Neural cell (in vitro differentiated cells): ENCODE data around the gene EYS.

Experiments used
- EZH2 ChIP-seq: fragments of 200-600, 300-800 bp; shearing (Covaris generic), sonication (generic); IDR thresholded peaks from 2 replicates; pipeline ENCODE4 v1.6.1; 2014; ENCODE audit warnings: antibody characterized with exemption, low read length, borderline replicate concordance, mild to moderate bottlenecking; ENCODE audit not compliant: insufficient read depth, poor library complexity, severe bottlenecking
- POLR2AphosphoS5 ChIP-seq: IDR thresholded peaks from 2 replicates; pipeline ENCODE4 v1.6.1; 2012
- TAF1 ChIP-seq: IDR thresholded peaks from 2 replicates; pipeline ENCODE4 v1.6.1; 2012; ENCODE audit warnings: low read depth
- TF ChIP-seq, protein P1 (sequence below): fragments of 450-650 bp; IDR thresholded peaks from 2 replicates; pipeline ENCODE4 v1.5.1; 2014; ENCODE audit warnings: antibody characterized with exemption, mild to moderate bottlenecking, moderate library complexity; ENCODE audit not compliant: poor library complexity, severe bottlenecking

DNA sequence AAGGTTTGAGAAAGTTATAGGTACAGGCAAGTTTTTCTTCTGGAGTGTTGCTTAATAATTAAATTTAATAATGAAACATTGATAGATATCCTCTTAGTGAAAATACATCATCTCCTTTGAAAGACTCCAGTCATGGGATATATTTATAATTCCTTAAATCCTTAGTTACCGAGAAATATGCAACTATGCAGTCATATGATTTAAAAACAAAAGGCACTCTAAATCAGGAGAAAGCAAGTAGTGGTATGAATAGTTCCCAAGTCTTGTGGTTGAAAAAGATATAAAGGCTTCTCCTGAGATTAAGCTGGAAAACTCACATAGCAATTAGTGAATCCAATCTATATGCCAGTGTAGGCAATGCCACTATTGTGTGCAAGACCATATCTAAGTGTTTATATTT is 475.4 kb downstream of the EYS start:
- TF ChIP-seq, protein P1, sequence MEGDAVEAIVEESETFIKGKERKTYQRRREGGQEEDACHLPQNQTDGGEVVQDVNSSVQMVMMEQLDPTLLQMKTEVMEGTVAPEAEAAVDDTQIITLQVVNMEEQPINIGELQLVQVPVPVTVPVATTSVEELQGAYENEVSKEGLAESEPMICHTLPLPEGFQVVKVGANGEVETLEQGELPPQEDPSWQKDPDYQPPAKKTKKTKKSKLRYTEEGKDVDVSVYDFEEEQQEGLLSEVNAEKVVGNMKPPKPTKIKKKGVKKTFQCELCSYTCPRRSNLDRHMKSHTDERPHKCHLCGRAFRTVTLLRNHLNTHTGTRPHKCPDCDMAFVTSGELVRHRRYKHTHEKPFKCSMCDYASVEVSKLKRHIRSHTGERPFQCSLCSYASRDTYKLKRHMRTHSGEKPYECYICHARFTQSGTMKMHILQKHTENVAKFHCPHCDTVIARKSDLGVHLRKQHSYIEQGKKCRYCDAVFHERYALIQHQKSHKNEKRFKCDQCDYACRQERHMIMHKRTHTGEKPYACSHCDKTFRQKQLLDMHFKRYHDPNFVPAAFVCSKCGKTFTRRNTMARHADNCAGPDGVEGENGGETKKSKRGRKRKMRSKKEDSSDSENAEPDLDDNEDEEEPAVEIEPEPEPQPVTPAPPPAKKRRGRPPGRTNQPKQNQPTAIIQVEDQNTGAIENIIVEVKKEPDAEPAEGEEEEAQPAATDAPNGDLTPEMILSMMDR = no peak
- no peak for TF ChIP-seq EZH2
- TF ChIP-seq TAF1 = no peak
- no peak for TF ChIP-seq POLR2AphosphoS5
